ENCODE data around the gene URB2.

GRCh38 chr1:229669333-229669732, 43.3 kb downstream of the URB2 start:
- TF ChIP-seq SP1 (IDR thresholded peaks at IDR 0.05) (no peak), PKNOX1 (IDR thresholded peaks at IDR 0.05) (no peak), BHLHE40 (IDR thresholded peaks at IDR 0.05; ENCODE audit: borderline replicate concordance) (no peak), TARDBP (IDR thresholded peaks at IDR 0.05) (no peak), SUZ12 (IDR thresholded peaks at IDR 0.05) (no peak), ARNT (IDR thresholded peaks at IDR 0.05) (no peak), FOXK2 (IDR thresholded peaks at IDR 0.05) (no peak), FOXM1 (IDR thresholded peaks at IDR 0.05; ENCODE audit: borderline replicate concordance) (no peak), L3MBTL2 (conservative IDR thresholded peaks at IDR 0.05) (no peak), FOXA1 (IDR thresholded peaks at IDR 0.05) (no peak), ZNF384 (IDR thresholded peaks at IDR 0.05) (no peak), LEF1 (IDR thresholded peaks at IDR 0.05; ENCODE audit: borderline replicate concordance) (no peak), CTBP1 (IDR thresholded peaks at IDR 0.05; ENCODE audit: borderline replicate concordance) (no peak)

Data from HEK293T (cell line).